BJ (cell line): ENCODE data around the gene ADGRD2. TPM values are rescaled to one million over a fixed set of nuclear protein-coding genes. Genes with fewer than 3 reads are reported as not detected.

Source experiments
- CTCF ChIA-PET: fragments of 350-600 bp; formaldehyde crosslinking; extraction: SDS; loops from one replicate; lab custom pipeline; 2021; ENCODE audit warnings: antibody characterized with exemption, inconsistent platforms; lab: Yijun Ruan, JAX
- POLR2A ChIA-PET: fragments of 300-600 bp; sonication (Branson Sonifier 250); formaldehyde crosslinking; extraction: SDS; loops from one replicate; lab custom pipeline; 2021; ENCODE audit warnings: antibody characterized with exemption; lab: Charles Lee
- DNase-seq: peaks from one replicate; pipeline ENCODE4 v3.0.0-alpha.2; 2011; ENCODE audit warnings: low read depth
- H3K27me3 ChIP-seq: 2 replicates; pipeline ENCODE4 v1.6.0; 2011; ENCODE audit warnings: low read length; ENCODE audit not compliant: control insufficient read depth, insufficient read depth
- H3K36me3 ChIP-seq: 2 replicates; pipeline ENCODE4 v1.5.1; 2011; ENCODE audit warnings: low read length; ENCODE audit not compliant: control insufficient read depth, insufficient read depth
- H3K4me3 ChIP-seq: 2 replicates; pipeline ENCODE4 v1.5.1; 2011; ENCODE audit warnings: low read depth, mild to moderate bottlenecking, control low read depth, low read length
- polyA plus RNA-seq: library from polyadenylated mRNA; depleted of rRNA; stranded (reverse); fragments of >200 nt; gene quantifications from 2 replicates; pipeline ENCODE4 v1.2.3, GENCODE V29; 2011
- TF ChIP-seq, protein P1 (sequence below): IDR thresholded peaks from 2 replicates; pipeline ENCODE4 v1.5.1; 2011; ENCODE audit warnings: low read depth, mild to moderate bottlenecking, control low read depth, inconsistent platforms, low read length, moderate library complexity; ENCODE audit not compliant: insufficient read depth

ADGRD2 gene
- polyA plus RNA-seq, 1 experiment = not detected

DNA sequence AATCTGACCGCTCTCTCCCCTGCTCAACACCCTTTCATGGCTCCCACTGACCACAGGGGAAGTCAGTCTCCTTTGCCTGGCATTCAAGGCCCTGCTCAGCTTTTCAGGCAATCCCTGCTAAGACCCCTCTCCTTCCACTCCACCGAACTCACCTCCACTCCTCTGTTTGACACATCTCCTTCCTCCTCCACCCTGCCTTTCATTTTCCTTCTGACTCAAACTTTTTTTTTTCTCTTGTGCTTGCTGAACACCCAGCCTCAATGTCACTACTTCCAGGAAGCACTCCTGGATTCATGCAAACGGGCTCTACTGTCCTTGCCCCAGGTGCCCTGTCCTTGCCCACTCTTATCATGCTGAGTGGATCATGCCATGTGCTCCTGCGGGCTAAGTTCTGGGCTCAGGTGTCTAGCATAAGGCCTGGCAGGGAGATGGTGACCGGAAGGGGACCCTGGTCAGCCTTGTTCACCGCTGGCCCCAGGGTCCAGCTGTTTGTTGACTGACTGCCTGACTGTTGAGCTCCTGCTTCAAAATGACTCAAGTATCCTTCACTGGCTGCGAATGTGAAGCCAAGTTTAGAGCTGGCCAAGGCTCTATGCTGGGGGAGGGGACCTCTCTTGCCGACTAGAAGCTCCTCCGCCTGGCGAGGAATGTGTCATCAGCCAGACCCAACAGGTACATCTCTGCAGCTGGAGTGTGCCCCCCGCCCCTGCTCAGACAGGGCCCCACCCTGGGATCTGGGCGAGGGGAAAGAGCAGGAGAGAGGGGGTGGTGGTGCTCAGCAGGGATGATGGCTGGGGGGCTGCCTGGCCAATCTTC, 50.8 kb downstream of the ADGRD2 start:
- Histone ChIP-seq H3K36me3 (no peaks in the 10 kb centered on the region), H3K27me3 (peaks cover 57% of the 10 kb centered on the region), H3K4me3 (no peak overlapping the region)
- ChIA-PET POLR2A (no interaction called here), CTCF (interaction anchor here (1.2 kb wide), 1 partner anchor 38 kb away, joined by 3 read pairs; no protein-coding TSS in a partner anchor)
- no peak for DNase-seq
- TF ChIP-seq, protein P1, sequence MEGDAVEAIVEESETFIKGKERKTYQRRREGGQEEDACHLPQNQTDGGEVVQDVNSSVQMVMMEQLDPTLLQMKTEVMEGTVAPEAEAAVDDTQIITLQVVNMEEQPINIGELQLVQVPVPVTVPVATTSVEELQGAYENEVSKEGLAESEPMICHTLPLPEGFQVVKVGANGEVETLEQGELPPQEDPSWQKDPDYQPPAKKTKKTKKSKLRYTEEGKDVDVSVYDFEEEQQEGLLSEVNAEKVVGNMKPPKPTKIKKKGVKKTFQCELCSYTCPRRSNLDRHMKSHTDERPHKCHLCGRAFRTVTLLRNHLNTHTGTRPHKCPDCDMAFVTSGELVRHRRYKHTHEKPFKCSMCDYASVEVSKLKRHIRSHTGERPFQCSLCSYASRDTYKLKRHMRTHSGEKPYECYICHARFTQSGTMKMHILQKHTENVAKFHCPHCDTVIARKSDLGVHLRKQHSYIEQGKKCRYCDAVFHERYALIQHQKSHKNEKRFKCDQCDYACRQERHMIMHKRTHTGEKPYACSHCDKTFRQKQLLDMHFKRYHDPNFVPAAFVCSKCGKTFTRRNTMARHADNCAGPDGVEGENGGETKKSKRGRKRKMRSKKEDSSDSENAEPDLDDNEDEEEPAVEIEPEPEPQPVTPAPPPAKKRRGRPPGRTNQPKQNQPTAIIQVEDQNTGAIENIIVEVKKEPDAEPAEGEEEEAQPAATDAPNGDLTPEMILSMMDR = no peak

DNA sequence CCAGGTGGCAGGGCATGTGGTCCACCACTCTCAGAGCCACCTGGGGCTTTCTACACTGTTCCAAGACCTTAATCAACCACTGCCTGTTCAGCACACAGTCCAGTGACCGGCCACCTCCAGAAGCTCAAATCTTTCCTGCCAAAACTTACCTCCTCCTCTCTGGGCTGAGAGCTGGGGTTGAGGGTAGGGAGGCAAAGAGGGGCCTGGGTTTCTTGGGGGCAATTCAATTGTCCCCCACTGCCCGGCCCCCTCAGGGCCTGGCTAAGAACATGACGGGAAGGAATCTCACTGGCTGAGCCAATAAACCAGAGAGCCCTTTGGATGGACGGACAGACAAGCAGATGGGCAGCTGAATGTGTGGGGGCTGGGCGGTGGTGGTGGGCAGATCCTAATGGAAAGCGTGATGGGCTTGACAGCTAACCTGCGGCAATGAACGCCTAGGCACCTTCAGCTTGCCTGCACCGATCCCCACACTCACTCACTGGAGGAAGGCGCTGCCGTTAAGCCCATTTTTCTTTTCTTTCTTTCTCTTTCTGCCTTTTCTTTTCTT, 51.6 kb downstream of the ADGRD2 start:
- no peak overlapping the region for H3K4me3 ChIP-seq
- H3K27me3 ChIP-seq = peaks cover 59% of the 10 kb centered on the region
- ChIA-PET POLR2A (no interaction called here), CTCF (interaction anchor here (1.2 kb wide), 1 partner anchor 37 kb away, joined by 3 read pairs; no protein-coding TSS in a partner anchor)
- no peak for DNase-seq
- TF ChIP-seq, protein P1 = no peak
- H3K36me3 ChIP-seq = no peaks in the 10 kb centered on the region

- TF ChIP-seq, protein P1 = no peak
- Histone ChIP-seq H3K4me3 (no peak overlapping the region), H3K36me3 (no peaks in the 10 kb centered on the region), H3K27me3 (peaks cover 57% of the 10 kb centered on the region)
- CTCF ChIA-PET = no interaction called here
- POLR2A ChIA-PET = no interaction called here
- DNase-seq = no peak
These were observed 52.8 kb downstream of the ADGRD2 start for GRCh38 chr9:124502711-124503702.

GRCh38 chr9:124503713-124504529, 53.7 kb downstream of the ADGRD2 start:
- no peak for DNase-seq
- Histone ChIP-seq H3K36me3 (no peaks in the 10 kb centered on the region), H3K27me3 (peaks cover 52% of the 10 kb centered on the region), H3K4me3 (no peak overlapping the region)
- POLR2A ChIA-PET = no interaction called here
- TF ChIP-seq, protein P1 = no peak
- CTCF ChIA-PET = interaction anchor here (0.7 kb wide), 1 partner anchor 14 kb away, joined by 5 read pairs; no protein-coding TSS in a partner anchor
